ENCODE results near the gene NSG1.

GRCh38 chr4:4413806-4414205 is 26.9 kb downstream of the NSG1 start:
- no peak for TF ChIP-seq GATA2 (IDR thresholded peaks at IDR 0.05; ENCODE audit: low read depth, low read length)
- TF ChIP-seq GATA3 (IDR thresholded peaks at IDR 0.05; ENCODE audit: low read depth, low read length): no peak

Data from SH-SY5Y (cell line).